HG03135 (cell line): ENCODE results near the gene CACNA2D2.

ENCODE experiments used
- ATAC-seq: cut with Tn5 transposase; IDR thresholded peaks from one replicate; pipeline ENCODE4 v1.9.1; 2021; ENCODE audit warnings: mild to moderate bottlenecking, moderate library complexity; ENCODE audit not compliant: unreplicated experiment

Gene CACNA2D2

DNA sequence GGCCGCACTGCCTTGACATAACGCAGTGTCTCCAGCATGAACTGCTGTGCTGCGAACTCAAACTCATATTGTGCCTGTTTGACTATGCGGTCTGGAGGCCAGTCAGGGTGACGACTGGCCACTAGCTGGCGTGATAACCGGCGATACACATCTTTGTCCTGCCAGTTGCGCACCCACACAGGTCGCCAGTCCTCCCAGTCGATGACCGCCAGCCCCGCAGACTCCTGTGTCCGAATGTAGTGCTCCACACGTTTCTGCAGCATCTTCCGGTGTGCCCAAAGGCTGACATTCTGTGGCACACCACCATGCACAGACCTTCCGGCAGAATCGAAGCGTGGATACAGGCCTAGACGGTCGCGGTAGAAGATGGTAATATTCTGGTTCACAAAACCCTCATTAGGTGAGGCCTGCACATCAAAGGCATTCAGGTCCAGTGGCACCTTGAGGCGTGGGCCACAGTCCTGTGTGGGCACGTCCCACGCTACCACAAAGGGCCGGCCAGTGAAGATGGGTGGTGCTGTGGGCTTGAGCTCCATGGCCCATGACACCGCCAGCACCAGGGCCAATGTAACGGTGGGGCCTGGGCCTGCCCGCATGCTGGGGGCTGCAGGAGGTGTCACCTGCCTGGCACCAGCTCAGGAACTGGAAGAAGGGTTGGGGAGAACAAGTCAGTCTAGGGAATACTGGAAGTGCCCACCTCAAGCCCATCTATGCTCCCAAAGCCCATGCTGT lies 183.4 kb downstream of the CACNA2D2 start:
- no peak for ATAC-seq

DNA sequence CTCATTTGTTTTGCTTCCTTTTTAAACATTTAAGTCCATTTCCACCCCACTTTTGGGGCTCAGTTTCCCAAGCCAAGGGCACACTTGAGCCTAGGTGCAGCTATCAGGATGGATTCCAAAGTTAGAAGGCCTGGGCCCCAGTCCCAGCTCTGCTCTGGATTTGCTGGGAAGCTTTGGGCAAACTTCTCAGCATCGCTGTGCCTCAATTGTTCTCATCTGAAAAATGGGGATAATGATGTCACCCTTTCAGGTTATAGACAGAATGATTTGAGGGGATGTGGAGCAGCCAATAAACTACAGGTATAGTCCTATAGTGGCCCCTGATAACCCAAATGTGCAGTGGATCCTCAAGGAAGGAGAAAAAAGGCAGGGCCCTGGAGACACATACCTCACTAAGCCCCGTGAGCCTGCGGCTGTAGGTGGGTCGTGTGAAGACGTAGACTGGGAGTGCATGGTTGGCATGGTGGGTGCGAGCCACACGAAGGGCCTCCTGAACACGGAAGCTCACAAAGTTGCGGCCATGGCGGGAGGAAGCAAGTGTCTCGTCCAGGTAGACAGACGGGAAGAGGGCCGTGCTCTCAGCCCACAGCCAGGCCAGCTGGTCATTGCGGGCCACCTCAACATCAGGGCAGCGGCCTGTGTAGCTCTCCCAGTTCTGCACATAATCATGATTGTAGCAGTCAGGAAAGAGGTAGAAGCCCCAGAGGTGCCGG lies 184.1 kb downstream of the CACNA2D2 start:
- no peak for ATAC-seq

DNA sequence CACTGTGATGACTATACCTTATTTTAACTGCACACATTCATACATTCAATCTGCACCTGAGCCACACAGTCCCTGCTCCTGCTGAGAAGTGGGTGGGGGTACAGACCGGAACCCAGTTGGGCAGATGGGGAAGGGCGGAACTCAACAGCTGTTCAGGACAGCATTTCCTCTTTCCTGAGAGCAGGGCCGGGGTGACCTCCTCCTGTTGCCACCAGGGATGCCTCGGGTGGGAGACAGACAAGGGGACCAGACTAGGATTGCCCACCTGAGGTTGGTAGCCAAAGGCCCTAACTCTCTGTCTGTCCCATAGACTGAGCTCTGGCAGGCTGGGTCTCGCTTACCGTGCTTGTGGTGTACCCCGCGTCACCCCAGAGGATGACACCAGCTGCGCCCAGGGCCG lies 184.8 kb downstream of the CACNA2D2 start:
- ATAC-seq: no peak

DNA sequence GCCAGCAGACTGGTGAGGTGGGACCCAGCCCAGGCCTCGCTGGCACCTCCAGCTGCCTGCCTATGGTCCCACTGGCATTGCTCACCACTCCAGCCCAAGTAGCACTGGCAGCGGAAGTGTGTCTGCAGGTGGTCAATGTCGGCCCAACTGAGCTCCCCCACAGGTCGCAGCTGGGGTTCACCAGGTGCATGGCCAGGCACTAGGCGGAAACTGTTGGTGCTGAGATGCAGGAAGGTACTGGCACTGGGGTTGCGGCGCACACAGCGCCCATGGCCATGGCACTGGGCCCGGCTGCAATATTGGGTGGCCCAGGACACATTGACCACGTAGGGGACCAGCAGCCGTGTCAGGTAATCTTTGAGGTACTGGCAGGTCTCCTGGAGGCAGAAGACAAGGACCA lies 185.3 kb downstream of the CACNA2D2 start:
- no peak for ATAC-seq

DNA sequence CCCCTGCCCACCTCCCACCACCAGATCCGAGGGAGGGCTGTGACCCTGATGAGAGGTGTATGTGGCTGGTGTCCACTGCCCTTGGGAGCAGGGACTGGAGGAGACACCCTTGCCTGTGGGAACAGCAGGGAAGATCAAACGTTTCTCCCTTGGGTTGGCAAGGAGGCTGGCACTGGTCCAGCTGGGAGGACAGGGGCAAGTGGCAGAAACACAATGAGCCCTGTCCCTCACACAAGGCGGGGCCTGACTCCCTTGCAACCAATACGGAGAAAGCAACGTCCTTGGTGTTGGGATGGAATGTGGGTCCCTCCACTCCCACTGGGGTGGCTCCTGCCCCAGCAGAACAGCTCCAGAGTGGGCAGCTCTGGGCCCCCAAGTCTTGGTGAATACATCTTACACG lies 186.1 kb downstream of the CACNA2D2 start:
- no peak for ATAC-seq

DNA sequence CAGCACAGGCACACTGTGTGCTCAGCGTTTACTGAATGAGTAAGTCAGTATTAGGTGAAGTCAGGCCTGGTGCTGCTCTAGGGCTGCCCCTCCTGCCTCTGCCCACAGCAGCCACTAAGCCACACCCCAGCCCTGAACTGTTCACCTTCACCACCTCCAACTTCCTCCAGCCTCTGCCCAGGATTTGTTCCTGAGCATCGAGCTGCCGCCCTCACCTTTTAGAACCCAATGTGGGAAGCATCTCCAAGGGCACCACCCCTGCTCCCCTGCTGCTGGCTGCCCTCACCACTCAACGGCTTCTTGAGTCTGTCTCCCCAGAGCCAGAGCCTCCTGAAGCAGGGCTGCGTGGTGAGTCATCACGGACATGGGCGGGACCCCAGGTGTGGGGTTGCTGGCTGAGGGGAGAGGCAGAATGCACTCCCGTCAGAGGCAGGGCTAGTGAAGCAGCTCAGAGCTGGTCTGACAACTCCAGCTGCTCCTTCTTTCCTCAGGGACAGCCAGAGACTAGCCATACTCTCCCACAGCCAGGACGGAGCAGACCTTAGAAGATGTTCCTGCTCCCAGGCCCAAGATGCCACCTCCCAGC lies 186.7 kb downstream of the CACNA2D2 start:
- no peak for ATAC-seq

DNA sequence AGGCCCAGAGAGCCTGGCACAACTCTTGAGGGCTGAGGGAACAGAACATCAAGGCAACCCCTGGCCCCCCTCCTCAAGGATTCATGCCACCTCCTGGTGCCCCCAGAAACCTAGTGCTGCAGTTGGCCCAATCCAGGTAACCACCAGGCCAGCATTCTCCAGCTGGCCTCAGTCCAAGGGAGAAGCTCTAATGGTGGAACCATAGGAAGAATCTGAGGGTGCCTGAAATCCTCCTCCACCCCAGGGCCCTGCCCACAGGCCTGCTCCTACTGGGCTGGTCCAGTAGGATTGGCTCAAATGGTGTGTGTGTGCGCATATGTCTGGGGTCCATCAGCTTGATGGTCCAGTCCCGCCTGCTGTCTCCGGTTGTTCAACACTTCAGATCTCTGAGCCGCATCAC lies 188.6 kb downstream of the CACNA2D2 start:
- ATAC-seq: no peak

DNA sequence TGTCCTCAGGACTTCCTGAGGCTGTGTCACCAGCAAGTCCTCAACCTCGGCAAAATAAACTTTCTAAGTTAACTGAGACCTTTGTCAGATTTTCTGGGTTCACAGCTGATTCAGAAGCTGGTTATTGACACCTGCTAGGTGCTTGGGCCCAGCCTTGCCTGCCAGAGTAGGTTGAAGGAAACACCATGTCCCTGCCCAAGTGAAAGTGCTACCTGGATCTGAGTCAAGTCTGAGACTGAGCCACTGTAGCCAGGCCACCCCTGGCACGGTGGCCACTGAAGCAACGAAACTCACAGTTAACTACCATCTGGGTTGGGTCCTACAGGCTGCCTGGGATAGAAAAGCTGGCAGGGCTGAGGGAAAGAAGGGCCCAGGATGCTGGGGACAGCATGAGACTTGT lies 189.1 kb downstream of the CACNA2D2 start:
- no peak for ATAC-seq
